GM18909 (cell line): Measurements from ENCODE around the gene ACOT2.
"Not testable (repeated sequence)": the region's sequence is repeated elsewhere in the genome, so short reads cannot be mapped to it uniquely, and the experiment has no call there.

Source experiments
- ATAC-seq: cut with Tn5 transposase; IDR thresholded peaks from one replicate; pipeline ENCODE4 v1.9.1; 2021; ENCODE audit warnings: mild to moderate bottlenecking; ENCODE audit not compliant: unreplicated experiment, poor library complexity

Gene ACOT2

GRCh38 chr14:73567951-73568885 lies 795 bp upstream of the ACOT2 start:
- ATAC-seq = no peak

GRCh38 chr14:73568886-73569184 lies 178 bp upstream of the ACOT2 start:
- peak; percentile 9 for ATAC-seq

- ATAC-seq = peak; percentile 57
Observed at GRCh38 chr14:73570913-73571312, 1.9 kb downstream of the ACOT2 start.

- not testable (repeated sequence) for ATAC-seq
Observed at GRCh38 chr14:73573034-73573433, 4.0 kb downstream of the ACOT2 start.

- not testable (repeated sequence) for ATAC-seq
Observed at GRCh38 chr14:73573740-73574139, 4.7 kb downstream of the ACOT2 start.

GRCh38 chr14:73574251-73574650 lies 5.2 kb downstream of the ACOT2 start:
- not testable (repeated sequence) for ATAC-seq

GRCh38 chr14:73576391-73576790 lies 7.4 kb downstream of the ACOT2 start:
- no peak for ATAC-seq

GRCh38 chr14:73577214-73577613 lies 8.2 kb downstream of the ACOT2 start:
- not testable (repeated sequence) for ATAC-seq

GRCh38 chr14:73582102-73582979 lies 13.3 kb downstream of the ACOT2 start:
- ATAC-seq = not testable (repeated sequence)

- no peak for ATAC-seq
Observed at GRCh38 chr14:73588695-73589094, 19.7 kb downstream of the ACOT2 start.

GRCh38 chr14:73589116-73589515 lies 20.1 kb downstream of the ACOT2 start:
- ATAC-seq = no peak

GRCh38 chr14:73590673-73591004 lies 21.6 kb downstream of the ACOT2 start:
- not testable (repeated sequence) for ATAC-seq

- ATAC-seq = peak; percentile 58
Observed at GRCh38 chr14:73591690-73592449, 22.9 kb downstream of the ACOT2 start, which contains the start of gene ACOT4. Gene ACOT4, plus strand, starts transcription at chr14:73591873. Its CDS starts 87 bp downstream, at chr14:73591960.

GRCh38 chr14:73594491-73594890 lies 25.5 kb downstream of the ACOT2 start:
- no peak for ATAC-seq

GRCh38 chr14:73599499-73599898 lies 30.5 kb downstream of the ACOT2 start:
- ATAC-seq = no peak

- no peak for ATAC-seq
Observed at GRCh38 chr14:73602994-73603393, 34.0 kb downstream of the ACOT2 start.

- no peak for ATAC-seq
Observed at GRCh38 chr14:73606271-73606670, 37.3 kb downstream of the ACOT2 start.

- ATAC-seq = no peak
Observed at GRCh38 chr14:73607241-73607640, 38.2 kb downstream of the ACOT2 start.

- ATAC-seq = no peak
Observed at GRCh38 chr14:73610687-73611086, 41.7 kb downstream of the ACOT2 start.

GRCh38 chr14:73612339-73613045 lies 43.5 kb downstream of the ACOT2 start, which contains the start of gene ACOT6:
Gene ACOT6, plus strand, starts transcription at chr14:73612517. Its CDS starts 55 bp downstream, at chr14:73612572.
- ATAC-seq = peak; percentile 72
